Hepatocyte (in vitro differentiated cells): ENCODE measurements around the gene PPP2R2C.

Experiments used
- EZH2 ChIP-seq: fragments of 200-600 bp; sonication (generic); IDR thresholded peaks from 2 replicates; pipeline ENCODE4 v1.6.1; 2016; ENCODE audit warnings: antibody characterized with exemption, mild to moderate bottlenecking, borderline replicate concordance
- EZH2phosphoT487 ChIP-seq: fragments of 200-600 bp; sonication (generic); IDR thresholded peaks from one replicate; pipeline ENCODE4 v1.6.1; 2018; ENCODE audit warnings: antibody characterized with exemption, mild to moderate bottlenecking, low read depth, moderate library complexity; ENCODE audit not compliant: unreplicated experiment, severe bottlenecking
- TF ChIP-seq, protein P1 (sequence below): fragments of 200-600 bp; sonication (generic); IDR thresholded peaks from 2 replicates; pipeline ENCODE4 v1.5.1; 2016; ENCODE audit warnings: antibody characterized with exemption, mild to moderate bottlenecking; ENCODE audit not compliant: poor library complexity

DNA sequence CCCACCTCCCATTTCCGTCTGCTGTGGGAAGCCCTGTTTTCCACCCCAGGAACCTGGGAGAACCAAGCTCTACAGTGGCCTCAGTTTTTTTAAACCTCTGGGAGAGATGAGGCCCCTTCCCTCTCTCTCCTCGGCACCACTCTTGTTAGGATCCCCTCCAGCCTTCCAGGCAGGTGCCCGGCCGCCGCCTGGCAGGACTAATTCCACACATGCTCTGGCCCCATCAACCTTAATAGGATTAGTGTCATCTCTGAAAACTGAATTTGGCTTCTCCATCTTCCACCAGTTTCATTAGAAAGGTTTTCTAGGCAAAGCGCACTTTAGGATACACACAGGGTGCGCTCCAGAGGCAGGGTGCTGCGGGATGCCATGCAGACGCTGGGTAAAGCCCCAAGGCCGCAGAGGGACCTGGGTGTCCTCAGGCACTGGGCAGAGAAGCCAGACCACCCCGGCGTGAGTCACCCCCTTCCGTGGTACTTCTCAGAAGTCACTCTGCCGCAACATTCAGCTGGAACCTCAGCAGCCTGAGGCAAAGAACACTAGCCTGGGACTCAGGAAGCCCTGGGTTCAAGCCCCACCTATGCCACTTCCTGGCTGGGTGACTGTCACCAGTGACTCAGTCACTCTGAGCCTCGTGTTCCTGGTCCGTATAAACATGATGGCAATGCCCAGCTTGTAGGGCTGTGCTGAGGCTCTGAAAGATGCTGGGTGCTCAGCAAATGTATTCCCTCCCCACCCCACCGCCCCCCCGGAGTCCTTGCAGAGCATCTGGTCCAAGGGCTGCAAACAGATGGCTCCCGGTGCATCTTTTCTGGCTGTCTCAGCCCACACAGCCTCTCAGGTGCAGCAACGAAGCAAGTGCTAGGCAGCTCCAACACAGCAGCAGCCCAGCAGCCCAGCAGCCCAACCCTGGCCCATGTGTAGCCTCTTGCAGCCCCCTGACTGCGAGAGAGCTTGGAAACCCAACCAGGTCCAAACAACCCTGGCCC, 29.1 kb downstream of the PPP2R2C start:
- TF ChIP-seq, protein P1, sequence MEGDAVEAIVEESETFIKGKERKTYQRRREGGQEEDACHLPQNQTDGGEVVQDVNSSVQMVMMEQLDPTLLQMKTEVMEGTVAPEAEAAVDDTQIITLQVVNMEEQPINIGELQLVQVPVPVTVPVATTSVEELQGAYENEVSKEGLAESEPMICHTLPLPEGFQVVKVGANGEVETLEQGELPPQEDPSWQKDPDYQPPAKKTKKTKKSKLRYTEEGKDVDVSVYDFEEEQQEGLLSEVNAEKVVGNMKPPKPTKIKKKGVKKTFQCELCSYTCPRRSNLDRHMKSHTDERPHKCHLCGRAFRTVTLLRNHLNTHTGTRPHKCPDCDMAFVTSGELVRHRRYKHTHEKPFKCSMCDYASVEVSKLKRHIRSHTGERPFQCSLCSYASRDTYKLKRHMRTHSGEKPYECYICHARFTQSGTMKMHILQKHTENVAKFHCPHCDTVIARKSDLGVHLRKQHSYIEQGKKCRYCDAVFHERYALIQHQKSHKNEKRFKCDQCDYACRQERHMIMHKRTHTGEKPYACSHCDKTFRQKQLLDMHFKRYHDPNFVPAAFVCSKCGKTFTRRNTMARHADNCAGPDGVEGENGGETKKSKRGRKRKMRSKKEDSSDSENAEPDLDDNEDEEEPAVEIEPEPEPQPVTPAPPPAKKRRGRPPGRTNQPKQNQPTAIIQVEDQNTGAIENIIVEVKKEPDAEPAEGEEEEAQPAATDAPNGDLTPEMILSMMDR, result no peak
- TF ChIP-seq EZH2phosphoT487 (no peak), EZH2 (no peak)
